Measurements from ENCODE around the gene EHMT1. TPM values are rescaled to one million over a fixed set of nuclear protein-coding genes. Genes with fewer than 3 reads are reported as not detected.

Gene EHMT1
- total RNA-seq, 1 donor from 2014 or later: 96.5 TPM

DNA sequence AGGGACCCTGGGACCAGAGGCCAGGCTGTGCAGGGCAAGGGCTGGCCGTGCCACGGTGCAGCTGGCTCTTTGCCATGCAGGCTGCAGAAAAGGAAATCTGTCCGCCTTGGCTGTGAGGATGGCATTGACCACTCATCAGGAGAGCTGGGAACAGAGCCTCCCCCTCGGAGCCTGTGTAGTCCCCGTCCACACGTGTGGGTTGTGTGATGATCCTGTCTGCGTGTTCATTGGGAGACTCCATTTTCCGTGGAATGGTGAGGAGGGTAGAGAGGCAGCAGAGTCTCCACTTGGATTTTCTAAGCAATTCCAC lies 47.7 kb downstream of the EHMT1 start:
- Mint-ChIP-seq H3K27me3 (ENCODE audit: low read depth) (no peaks in the 10 kb centered on the region), H3K27ac (no peak overlapping the region), H3K36me3 (ENCODE audit: low read depth) (peaks cover 30% of the 10 kb centered on the region), H3K9me3 (no peaks in the 10 kb centered on the region), H3K4me3 (ENCODE audit: low read depth) (no peak overlapping the region), H3K4me1 (ENCODE audit: low read depth) (peaks cover 3% of the 10 kb centered on the region)
- intact Hi-C loops (cut with micrococcal nuclease): no loop called here
- no peak for DNase-seq (ENCODE audit: low spot score)

DNA sequence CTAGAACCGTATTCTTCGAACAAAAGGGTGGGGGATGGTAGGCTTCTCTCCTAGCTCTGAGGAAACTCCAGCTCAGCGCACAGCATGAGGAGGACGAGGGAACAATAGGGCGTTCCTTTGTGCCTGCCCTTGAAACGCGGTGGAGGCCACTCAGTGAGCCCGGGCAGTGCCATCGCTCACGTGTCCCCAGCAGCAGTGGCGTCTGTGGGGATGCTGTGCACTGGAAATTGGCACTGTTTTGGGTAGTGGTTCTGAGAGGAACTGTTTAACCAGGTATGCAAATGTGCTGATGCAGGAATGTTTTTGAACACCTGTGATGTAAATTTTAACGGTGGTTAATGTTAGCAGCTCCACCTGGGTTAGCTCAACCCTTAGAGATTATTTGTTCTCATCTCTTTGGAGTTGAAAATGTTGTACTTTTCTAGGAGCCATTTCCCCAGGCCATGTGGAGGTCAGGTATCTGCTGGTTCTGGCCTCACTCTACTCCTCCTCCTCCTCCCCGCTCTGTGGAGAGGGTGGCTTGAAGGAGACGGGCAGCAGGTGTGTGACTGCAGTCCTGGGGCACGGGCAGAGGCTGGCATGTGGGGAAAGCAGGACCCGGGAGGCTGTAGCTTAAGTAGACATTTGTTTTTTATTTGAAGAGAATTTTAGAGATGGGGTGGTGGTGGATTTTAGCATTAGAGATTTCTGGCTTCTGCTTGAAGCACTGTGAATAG lies 48.3 kb downstream of the EHMT1 start:
- intact Hi-C loops (cut with micrococcal nuclease): no loop called here
- DNase-seq (ENCODE audit: low spot score): no peak
- H3K9me3 Mint-ChIP-seq: no peaks in the 10 kb centered on the region
- H3K36me3 Mint-ChIP-seq (ENCODE audit: low read depth): peaks cover 30% of the 10 kb centered on the region
- H3K27ac Mint-ChIP-seq: peak overlapping the region; percentile 50
- H3K27me3 Mint-ChIP-seq (ENCODE audit: low read depth): no peaks in the 10 kb centered on the region
- H3K4me1 Mint-ChIP-seq (ENCODE audit: low read depth): peaks cover 3% of the 10 kb centered on the region
- no peak overlapping the region for H3K4me3 Mint-ChIP-seq (ENCODE audit: low read depth)

DNA sequence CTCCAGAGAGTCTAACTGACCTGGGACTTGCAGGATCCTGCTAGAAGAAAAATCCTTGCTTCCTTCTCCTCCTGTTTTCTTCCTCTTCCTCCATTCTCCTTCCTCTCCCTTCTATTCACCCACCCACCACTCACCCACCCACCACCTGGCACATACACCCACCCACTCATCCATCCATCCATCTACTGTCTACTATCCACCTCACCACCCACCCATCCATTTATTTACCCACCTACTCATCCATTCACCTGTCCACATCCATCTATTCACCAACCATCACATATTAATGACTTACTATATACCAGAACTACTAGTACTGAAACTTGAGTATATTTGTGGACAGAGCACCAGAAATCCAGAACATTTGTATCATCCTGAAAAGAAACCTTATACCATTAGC lies 49.4 kb downstream of the EHMT1 start:
- intact Hi-C loops (cut with micrococcal nuclease): no loop called here
- Mint-ChIP-seq H3K36me3 (ENCODE audit: low read depth) (peaks cover 28% of the 10 kb centered on the region), H3K9me3 (no peaks in the 10 kb centered on the region), H3K4me3 (ENCODE audit: low read depth) (no peak overlapping the region), H3K4me1 (ENCODE audit: low read depth) (peaks cover 12% of the 10 kb centered on the region), H3K27ac (no peak overlapping the region), H3K27me3 (ENCODE audit: low read depth) (no peaks in the 10 kb centered on the region)
- DNase-seq (ENCODE audit: low spot score): no peak

DNA sequence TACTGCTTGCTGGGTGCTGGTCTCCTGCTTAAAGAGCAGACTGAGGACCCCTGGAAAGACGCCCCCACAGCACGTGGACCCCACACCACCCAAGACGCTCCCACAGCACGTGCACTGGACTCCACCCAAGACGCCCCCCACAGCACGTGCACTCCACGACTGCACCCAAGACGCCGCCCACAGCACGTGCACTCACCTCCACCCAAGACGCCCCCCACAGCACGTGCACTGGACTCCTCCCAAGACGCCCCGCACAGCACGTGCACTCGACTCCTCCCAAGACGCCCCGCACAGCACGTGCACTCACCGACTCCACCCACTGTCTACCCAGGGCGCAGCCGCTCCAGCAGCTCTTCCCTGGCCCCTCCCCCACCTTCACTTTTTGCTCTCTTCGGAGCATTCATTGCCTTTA lies 50.5 kb downstream of the EHMT1 start:
- DNase-seq (ENCODE audit: low spot score): no peak
- Mint-ChIP-seq H3K27ac (no peak overlapping the region), H3K36me3 (ENCODE audit: low read depth) (peaks cover 27% of the 10 kb centered on the region), H3K4me1 (ENCODE audit: low read depth) (peaks cover 14% of the 10 kb centered on the region), H3K27me3 (ENCODE audit: low read depth) (no peaks in the 10 kb centered on the region), H3K9me3 (no peaks in the 10 kb centered on the region), H3K4me3 (ENCODE audit: low read depth) (no peak overlapping the region)
- intact Hi-C loops (cut with micrococcal nuclease): no loop called here

DNA sequence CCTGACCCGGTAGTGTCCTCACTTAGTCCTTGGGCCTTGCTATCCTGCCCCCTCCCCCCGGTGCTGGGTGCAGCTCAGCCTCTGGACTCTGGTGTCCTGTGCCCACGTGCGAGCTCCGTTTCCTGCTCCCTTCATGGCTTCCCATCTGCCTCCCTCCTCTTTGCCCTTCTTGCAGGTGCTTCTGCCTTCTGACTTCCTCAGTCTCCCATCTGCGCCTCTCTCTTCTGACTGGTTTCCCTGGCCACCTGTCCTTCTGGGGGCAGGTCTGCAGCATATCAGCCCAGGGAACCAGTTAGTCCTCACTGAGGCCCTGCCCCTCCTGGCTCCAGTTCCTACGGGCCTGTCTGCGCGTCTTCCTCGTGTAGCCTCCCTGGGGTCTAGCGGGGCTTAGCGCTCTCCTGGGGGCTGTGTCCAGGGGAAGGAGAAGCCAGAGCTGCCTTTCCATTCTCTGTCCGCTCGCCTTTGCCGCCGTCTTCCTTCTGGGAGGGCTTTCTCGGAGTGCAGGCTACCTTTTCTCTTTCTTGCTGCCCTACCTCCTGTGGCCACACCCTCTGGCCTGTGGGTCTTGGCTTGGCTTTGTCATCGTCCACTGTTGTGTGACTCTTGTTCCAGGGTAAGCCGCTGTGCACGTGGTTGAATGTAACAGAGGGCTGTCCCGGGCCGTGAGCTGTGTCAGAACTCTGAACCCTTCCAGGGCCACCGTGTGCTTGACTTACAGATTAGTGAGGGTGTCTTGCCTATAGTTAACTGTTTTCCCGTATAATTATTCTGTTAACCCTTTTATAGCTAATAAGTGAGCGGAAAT lies 51.8 kb downstream of the EHMT1 start:
- Mint-ChIP-seq H3K4me3 (ENCODE audit: low read depth) (no peak overlapping the region), H3K9me3 (no peaks in the 10 kb centered on the region), H3K27me3 (ENCODE audit: low read depth) (no peaks in the 10 kb centered on the region), H3K27ac (no peak overlapping the region), H3K36me3 (ENCODE audit: low read depth) (peaks cover 23% of the 10 kb centered on the region), H3K4me1 (ENCODE audit: low read depth) (peaks cover 15% of the 10 kb centered on the region)
- DNase-seq (ENCODE audit: low spot score): no peak
- intact Hi-C loops (cut with micrococcal nuclease): no loop called here

DNA sequence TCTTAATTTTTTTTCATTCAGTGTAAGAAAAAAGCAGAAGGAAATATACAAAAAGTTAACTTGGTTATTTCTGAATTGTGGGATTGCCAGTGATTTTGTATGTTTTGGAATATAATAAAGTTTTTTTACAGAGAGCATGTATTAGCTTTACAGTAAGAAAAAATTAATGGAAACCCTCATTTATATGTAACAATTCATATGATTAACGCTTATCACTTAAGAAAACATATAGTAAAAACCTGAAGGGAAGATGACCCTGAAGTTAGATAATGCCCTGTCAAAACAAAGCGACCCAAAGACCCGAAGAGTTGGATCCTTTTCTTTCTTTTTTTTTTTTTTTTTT lies 52.4 kb downstream of the EHMT1 start:
- Mint-ChIP-seq H3K36me3 (ENCODE audit: low read depth) (peaks cover 23% of the 10 kb centered on the region), H3K4me1 (ENCODE audit: low read depth) (peaks cover 15% of the 10 kb centered on the region), H3K27me3 (ENCODE audit: low read depth) (no peaks in the 10 kb centered on the region), H3K27ac (no peak overlapping the region), H3K9me3 (no peaks in the 10 kb centered on the region), H3K4me3 (ENCODE audit: low read depth) (no peak overlapping the region)
- no peak for DNase-seq (ENCODE audit: low spot score)
- intact Hi-C loops (cut with micrococcal nuclease): no loop called here

DNA sequence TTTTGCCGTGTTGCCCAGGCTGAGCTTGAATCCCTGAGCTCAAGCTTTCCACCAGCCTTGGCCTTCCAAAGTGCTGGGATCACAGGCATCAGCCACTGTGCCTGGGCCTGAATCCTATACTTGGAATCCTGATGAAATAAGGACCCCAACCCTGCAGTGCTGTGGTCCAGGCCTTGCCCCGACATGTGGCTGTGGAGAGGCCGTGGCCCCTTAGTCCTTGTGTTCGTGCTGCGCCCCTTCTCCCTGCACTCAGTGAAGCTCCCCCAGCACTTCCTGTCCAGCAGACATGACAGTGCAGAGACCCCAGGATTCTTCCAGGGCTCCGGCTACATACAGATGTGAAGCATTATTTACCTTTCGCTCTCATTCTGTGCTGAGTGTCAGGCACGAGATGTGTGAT lies 52.9 kb downstream of the EHMT1 start:
- intact Hi-C loops (cut with micrococcal nuclease): no loop called here
- Mint-ChIP-seq H3K4me3 (ENCODE audit: low read depth) (no peak overlapping the region), H3K4me1 (ENCODE audit: low read depth) (peaks cover 15% of the 10 kb centered on the region), H3K9me3 (no peaks in the 10 kb centered on the region), H3K36me3 (ENCODE audit: low read depth) (peaks cover 23% of the 10 kb centered on the region), H3K27me3 (ENCODE audit: low read depth) (no peaks in the 10 kb centered on the region), H3K27ac (no peak overlapping the region)
- no peak for DNase-seq (ENCODE audit: low spot score)

DNA sequence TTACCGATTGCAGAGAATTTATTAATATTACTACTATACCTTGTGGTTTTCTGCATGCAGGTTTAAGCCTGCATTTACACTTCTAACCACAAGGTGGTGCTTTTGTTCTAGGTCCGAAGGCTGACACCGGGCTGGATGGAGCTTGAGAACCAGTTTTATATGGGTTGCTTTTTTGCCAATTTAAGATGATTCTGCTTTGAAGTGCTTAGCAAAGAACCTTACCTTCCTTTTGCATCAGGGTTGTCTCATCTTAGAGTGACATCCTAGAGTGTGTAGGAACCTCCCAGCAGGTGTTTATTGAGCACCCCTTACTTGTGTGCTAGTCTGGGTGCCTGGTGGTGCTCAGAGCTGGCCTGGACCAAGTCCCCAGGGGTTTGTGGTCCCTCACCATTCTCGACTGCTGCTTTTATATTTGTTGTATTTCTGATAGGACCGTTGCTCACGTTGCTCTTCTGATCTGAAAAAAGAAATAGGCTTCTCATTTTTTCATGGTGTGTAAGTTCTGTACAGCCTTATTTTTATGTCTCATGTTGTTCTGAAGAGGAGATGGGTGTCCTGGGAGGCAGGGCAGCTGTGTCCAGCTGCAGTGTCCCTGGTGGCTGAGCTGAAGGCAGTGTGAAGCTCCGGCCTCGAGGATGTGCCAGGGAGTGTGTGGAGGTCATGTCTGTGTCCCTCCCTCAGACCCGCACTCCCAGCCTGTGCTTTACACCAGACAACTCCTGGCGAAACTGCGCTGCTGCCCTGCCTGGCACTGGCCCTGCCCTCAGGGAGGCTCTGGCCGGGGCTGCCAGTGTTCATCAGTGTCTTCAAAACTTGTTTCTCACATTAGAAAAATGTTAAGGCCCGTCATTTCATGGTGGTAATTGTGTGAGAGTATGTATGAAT lies 54.3 kb downstream of the EHMT1 start:
- Mint-ChIP-seq H3K4me1 (ENCODE audit: low read depth) (peaks cover 16% of the 10 kb centered on the region), H3K9me3 (no peaks in the 10 kb centered on the region), H3K27ac (no peak overlapping the region), H3K4me3 (ENCODE audit: low read depth) (no peak overlapping the region), H3K27me3 (ENCODE audit: low read depth) (no peaks in the 10 kb centered on the region), H3K36me3 (ENCODE audit: low read depth) (peaks cover 21% of the 10 kb centered on the region)
- peak; percentile 16 for DNase-seq (ENCODE audit: low spot score)
- intact Hi-C loops (cut with micrococcal nuclease): no loop called here

DNA sequence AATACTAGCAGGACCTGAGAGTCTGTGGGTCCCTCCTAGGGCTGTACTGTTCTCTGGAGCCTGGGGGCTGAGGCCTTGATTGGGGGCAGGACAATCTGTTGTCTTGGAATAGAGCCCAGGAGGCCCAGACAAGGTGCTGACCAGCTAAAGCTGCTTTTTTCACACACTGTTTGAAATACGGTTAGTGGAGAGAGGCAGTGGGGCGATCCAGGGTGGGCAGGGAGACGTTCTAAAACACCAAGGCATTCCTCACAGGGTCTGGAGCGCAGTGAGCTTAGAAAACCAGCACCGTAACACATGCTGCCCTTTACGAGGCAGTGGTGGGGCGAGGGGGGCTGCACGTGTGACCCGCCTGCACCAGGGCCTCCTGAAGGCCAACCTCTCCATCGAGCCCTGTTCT lies 55.1 kb downstream of the EHMT1 start:
- Mint-ChIP-seq H3K27me3 (ENCODE audit: low read depth) (no peaks in the 10 kb centered on the region), H3K4me1 (ENCODE audit: low read depth) (peaks cover 17% of the 10 kb centered on the region), H3K27ac (no peak overlapping the region), H3K36me3 (ENCODE audit: low read depth) (peaks cover 20% of the 10 kb centered on the region), H3K9me3 (no peaks in the 10 kb centered on the region), H3K4me3 (ENCODE audit: low read depth) (no peak overlapping the region)
- no peak for DNase-seq (ENCODE audit: low spot score)
- intact Hi-C loops (cut with micrococcal nuclease): no loop called here

DNA sequence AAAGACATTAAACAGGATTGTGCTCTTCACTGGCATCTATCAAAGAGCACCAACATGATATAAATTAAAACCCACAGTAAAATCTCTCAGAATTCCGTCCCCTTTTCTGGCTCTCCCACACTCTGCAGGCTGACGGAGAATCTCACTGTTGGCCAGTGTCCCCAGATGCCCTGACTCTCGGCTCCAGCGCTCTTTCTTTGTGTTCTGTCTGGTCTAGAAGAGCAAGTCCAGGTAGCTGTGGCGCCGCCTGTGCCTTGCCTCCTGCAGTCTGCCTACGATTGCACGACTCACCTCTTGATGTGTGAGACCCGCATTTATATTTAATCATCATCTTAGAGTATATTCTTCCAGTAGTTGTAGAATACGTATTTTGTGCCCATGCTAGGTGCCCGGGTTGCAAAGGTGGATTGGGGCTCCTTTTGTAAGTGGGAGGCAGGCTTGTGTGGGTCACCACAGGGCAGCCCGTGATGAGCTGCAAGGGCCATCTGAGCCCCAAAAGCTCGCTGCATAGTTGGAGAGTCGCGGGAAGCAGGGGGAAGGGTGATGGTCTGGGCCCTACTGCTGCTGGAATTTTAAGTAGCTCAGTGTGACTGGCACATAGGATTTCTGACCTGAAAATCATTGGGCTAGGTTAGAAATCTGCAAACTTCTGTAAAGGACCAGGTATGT lies 55.6 kb downstream of the EHMT1 start:
- H3K27ac Mint-ChIP-seq: no peak overlapping the region
- H3K27me3 Mint-ChIP-seq (ENCODE audit: low read depth): no peaks in the 10 kb centered on the region
- H3K4me3 Mint-ChIP-seq (ENCODE audit: low read depth): no peak overlapping the region
- DNase-seq (ENCODE audit: low spot score): no peak
- H3K36me3 Mint-ChIP-seq (ENCODE audit: low read depth): peaks cover 20% of the 10 kb centered on the region
- H3K9me3 Mint-ChIP-seq: no peaks in the 10 kb centered on the region
- peaks cover 20% of the 10 kb centered on the region for H3K4me1 Mint-ChIP-seq (ENCODE audit: low read depth)
- intact Hi-C loops (cut with micrococcal nuclease): no loop called here

DNA sequence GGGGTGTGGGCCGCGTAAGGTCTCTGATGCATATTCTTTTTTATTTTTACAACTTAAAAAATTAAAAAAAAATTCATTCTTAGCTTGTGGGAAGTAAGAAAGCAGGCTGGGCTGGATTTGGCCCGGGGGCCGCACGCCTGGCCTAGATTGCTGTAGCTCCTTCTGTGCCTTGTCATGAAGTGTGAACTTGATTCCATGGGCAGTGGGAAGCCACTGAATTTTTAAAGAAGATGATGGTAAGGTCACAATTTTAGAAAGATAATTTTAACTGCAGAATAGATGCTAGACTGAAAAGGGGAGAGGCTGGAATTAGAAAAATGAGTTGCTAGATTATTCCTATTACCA lies 56.1 kb downstream of the EHMT1 start:
- peaks cover 23% of the 10 kb centered on the region for H3K4me1 Mint-ChIP-seq (ENCODE audit: low read depth)
- H3K36me3 Mint-ChIP-seq (ENCODE audit: low read depth): peaks cover 21% of the 10 kb centered on the region
- intact Hi-C loops (cut with micrococcal nuclease): no loop called here
- DNase-seq (ENCODE audit: low spot score): no peak
- H3K27ac Mint-ChIP-seq: no peak overlapping the region
- H3K4me3 Mint-ChIP-seq (ENCODE audit: low read depth): no peak overlapping the region
- no peaks in the 10 kb centered on the region for H3K27me3 Mint-ChIP-seq (ENCODE audit: low read depth)
- H3K9me3 Mint-ChIP-seq: no peaks in the 10 kb centered on the region

DNA sequence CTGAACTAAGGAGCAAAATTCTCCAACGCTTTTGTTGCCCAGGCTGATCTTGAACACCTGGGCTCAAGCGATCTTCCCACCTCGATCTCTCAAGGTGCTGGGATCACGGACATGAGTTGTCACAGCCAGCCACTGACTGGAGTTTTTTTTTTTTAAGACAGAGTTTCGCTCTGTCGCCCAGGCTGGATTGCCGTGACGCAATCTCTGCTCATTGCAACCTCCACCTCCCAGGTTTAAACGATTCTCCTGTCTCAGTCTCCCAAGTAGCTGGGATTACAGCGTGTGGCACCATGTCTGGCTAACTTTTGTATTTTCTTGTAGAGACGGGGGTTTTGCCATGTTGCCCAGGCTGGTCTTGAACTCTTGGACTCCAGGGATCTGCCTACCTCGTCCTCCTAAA lies 58.2 kb downstream of the EHMT1 start:
- H3K4me1 Mint-ChIP-seq (ENCODE audit: low read depth): peaks cover 23% of the 10 kb centered on the region
- no peak overlapping the region for H3K4me3 Mint-ChIP-seq (ENCODE audit: low read depth)
- no peak for DNase-seq (ENCODE audit: low spot score)
- no peaks in the 10 kb centered on the region for H3K9me3 Mint-ChIP-seq
- no peak overlapping the region for H3K27ac Mint-ChIP-seq
- intact Hi-C loops (cut with micrococcal nuclease): no loop called here
- H3K27me3 Mint-ChIP-seq (ENCODE audit: low read depth): no peaks in the 10 kb centered on the region
- peaks cover 18% of the 10 kb centered on the region for H3K36me3 Mint-ChIP-seq (ENCODE audit: low read depth)

All from activated T-helper 2 cell treated with anti-CD3 and anti-CD28 coated beads, Interferon-gamma antibody, Interleukin-2, Interleukin-4, amounts not matched to agents 10 μg/mL and 5 μg/mL and 100 μg/mL, durations not matched to agents 14 hours and 24 hours and 36 hours (primary cell).